Measurements from ENCODE around the gene PALD1. TPM values are rescaled to one million over a fixed set of nuclear protein-coding genes. Genes with fewer than 3 reads are reported as not detected.

The PALD1 gene
- total and polyA plus RNA-seq, 9 of the 15 experiments (the other 6 are each of a cell fraction or from before 2014, with no cell fraction given), result 0.03 to 0.29 (median 0.09) TPM; not detected in 2

DNA sequence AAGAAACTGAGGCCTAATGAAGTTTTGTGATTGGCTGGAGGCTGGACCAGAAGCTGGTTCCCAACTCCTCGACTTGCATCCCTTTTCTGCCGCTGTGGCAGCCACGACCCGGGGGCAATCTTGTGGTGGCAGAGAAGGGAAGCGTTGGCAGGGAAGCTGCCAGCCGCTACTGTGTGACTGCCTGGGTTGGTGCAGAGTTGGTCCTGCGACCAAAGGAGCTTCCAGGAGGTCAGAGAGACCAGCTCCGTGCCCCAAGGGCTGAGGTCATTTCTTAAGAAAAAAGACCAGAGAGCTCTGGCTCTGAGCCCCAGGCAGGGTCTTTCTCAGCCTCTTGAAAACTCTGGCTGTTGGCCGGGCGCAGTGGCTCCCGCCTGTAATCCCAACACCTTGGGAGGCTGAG lies 76.8 kb downstream of the PALD1 start:
- H3K4me3 ChIP-seq, result no peak overlapping the region
- POLR2A ChIA-PET, result no interaction called here
- no peak overlapping the region for H3K27ac ChIP-seq (ENCODE audit: extremely low read depth, low read depth, low read length)
- CTCF ChIA-PET (ENCODE audit: low intra/inter-chr PET ratio), result interaction anchor here (0.5 kb wide), 1 partner anchor 343 kb away, joined by 4 read pairs; no protein-coding TSS in a partner anchor
- H3K9ac ChIP-seq (ENCODE audit: insufficient read depth in 1 of 2, low read depth in 2 of 2, low read length in 2 of 2), result no peak overlapping the region; a peak in 1 of 4 replicates
- 59% methylated on average over 7 of the region's 11 CpGs for WGBS (ENCODE audit: insufficient coverage, low coverage, missing lambda C conversion rate)
- no peaks in the 10 kb centered on the region for H3K79me2 ChIP-seq (ENCODE audit: control insufficient read depth, insufficient read depth, low read length)
- DNase-seq (ENCODE audit: extremely low read depth in 1 of 4, low spot score in 3 of 4) (no peak), FAIRE-seq (no peak), ATAC-seq (no peak)
- no TSS peak for BruUV-seq (replicated peaks)
- no peak overlapping the region for H3K4me2 ChIP-seq (ENCODE audit: insufficient read depth, low read length)
- intact Hi-C loops (cut with micrococcal nuclease) (no loop called here), in situ Hi-C loops (cut with MboI) (no loop called here)
- H4K20me1 ChIP-seq (replicated peaks; ENCODE audit: control insufficient read depth, insufficient read depth, low read length), result no peaks in the 10 kb centered on the region
- H2AFZ ChIP-seq (ENCODE audit: low read depth, low read length), result no peak overlapping the region
- TF ChIP-seq ZBTB33 (CRISPR knock-in tag; IDR thresholded peaks at IDR 0.05) (peak; percentile 37; the same call in 1 of the 2 replicates), PCBP2 (IDR thresholded peaks at IDR 0.05; ENCODE audit: low read depth, low read length, poor library complexity, severe bottlenecking) (no peak)
- H3K4me1 ChIP-seq (replicated peaks in 1 of 2; ENCODE audit: control insufficient read depth in 2 of 2, insufficient read depth in 2 of 2, low read length in 2 of 2), result peaks cover 28 to 37% of the 10 kb centered on the region in 2 experiments
- H3K27me3 ChIP-seq (ENCODE audit: control insufficient read depth in 2 of 2, insufficient read depth in 2 of 2, low read length in 2 of 2), result no peaks in the 10 kb centered on the region
- no peaks in the 10 kb centered on the region for H3K36me3 ChIP-seq (ENCODE audit: control insufficient read depth, insufficient read depth, low read length)
- H3K9me3 ChIP-seq (replicated peaks; ENCODE audit: control insufficient read depth, insufficient read depth, low read depth, low read length), result no peaks in the 10 kb centered on the region
- H3K9me1 ChIP-seq (ENCODE audit: control insufficient read depth, insufficient read depth, low read length), result no peaks in the 10 kb centered on the region
